ENCODE results near the gene CCZ1. TPM values are rescaled to one million over a fixed set of nuclear protein-coding genes. Genes with fewer than 3 reads are reported as not detected.
"Not testable (repeated sequence)": the region's sequence is repeated elsewhere in the genome, so short reads cannot be mapped to it uniquely, and the experiment has no call there.

The CCZ1 gene
- 79.5 TPM for total RNA-seq
- long read RNA-seq, transcript CCZ1-201 (15 exons, 1,802 nt): major isoform, 19 of 24 reads
- long read RNA-seq, partial matches to known transcripts: 1 of 24 reads
- long read RNA-seq, other reads (novel, unspliced or antisense): 2 of 24 reads

- peak; percentile 91 for DNase-seq (ENCODE audit: low spot score)
Measured at GRCh38 chr7:5898480-5899224, at the start of gene CCZ1. TSS of gene CCZ1 (plus strand) at chr7:5898733. CDS start at chr7:5898800, 67 bp downstream.

GRCh38 chr7:5850944-5851343 is 47.6 kb upstream of the CCZ1 start:
- DNase-seq (ENCODE audit: low spot score): no peak

DNA sequence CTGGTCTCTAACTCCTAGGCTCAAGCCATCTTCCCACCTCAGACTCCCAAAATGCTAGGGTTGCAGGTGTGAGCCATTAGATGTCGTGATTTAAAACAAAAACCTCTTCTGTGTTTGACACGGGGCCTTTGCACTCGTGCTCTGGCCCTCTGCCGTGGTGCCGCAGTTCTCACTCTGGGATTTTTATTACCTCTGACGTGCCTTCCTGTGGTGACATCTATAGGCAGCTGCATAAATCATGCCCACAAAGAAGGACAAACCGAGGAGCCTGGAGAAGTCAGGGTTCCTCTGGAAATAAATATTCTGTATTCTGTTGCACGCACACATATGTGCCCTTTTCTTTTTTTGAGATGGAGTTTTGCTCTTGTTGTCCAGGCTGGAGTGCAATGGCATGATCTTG is 43.8 kb upstream of the CCZ1 start:
- no peak for DNase-seq (ENCODE audit: low spot score)

DNA sequence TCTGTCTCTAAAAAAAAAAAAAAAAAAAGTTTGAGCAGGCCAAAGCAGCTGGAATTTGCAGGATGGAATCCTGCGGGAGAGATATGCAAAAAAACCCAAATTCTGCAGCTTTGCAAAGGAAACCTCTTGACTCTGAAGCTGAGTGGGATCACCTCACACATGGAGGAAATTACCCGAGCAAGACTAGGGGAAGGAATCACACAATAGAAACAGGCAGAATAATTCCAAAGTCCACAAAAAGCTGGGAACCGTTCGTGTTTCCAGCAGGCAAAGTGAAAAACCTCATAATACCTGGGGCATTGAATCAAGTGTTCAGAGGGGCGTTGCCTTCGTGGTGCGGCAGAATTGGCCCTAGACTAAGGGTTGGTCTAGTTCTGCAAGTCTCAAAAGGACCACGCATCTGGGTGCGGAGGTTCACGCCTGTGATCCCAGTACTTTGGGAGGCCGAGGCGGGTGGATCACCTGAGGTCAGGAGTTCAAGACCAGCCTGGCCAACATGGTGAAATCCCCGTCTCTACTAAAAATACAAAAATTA is 41.4 kb upstream of the CCZ1 start:
- not testable (repeated sequence) for DNase-seq (ENCODE audit: low spot score)

- DNase-seq (ENCODE audit: low spot score): not testable (repeated sequence)
Measured at GRCh38 chr7:5858494-5858893, 40.0 kb upstream of the CCZ1 start.

GRCh38 chr7:5861281-5861680 is 37.3 kb upstream of the CCZ1 start:
- DNase-seq (ENCODE audit: low spot score): not testable (repeated sequence)

- not testable (repeated sequence) for DNase-seq (ENCODE audit: low spot score)
Measured at GRCh38 chr7:5862753-5863366, 35.7 kb upstream of the CCZ1 start.

GRCh38 chr7:5865279-5865931 is 33.1 kb upstream of the CCZ1 start:
- not testable (repeated sequence) for DNase-seq (ENCODE audit: low spot score)

DNA sequence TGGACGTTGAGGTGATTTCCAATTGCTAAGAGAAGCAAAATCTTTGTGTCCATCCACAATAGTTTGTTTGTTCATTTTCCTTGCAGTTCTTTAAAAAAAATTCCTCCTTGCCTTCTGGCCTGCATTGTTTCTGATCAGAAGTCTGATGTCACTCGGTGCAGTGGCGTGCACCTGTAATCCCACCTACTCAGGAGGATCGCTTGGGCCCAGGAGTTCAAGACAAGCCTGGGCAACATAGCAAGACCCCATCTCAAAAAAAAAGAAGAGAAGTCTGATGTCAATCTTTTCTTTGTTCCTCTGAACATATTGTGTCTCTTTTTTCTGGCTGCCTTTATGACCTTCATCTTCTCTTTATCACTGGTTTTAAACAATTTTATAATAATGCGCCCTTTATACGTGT is 31.5 kb upstream of the CCZ1 start:
- DNase-seq (ENCODE audit: low spot score): no peak

- DNase-seq (ENCODE audit: low spot score): not testable (repeated sequence)
Measured at GRCh38 chr7:5868928-5869341, 29.6 kb upstream of the CCZ1 start.

GRCh38 chr7:5869691-5870090 is 28.8 kb upstream of the CCZ1 start:
- DNase-seq (ENCODE audit: low spot score): no peak

- DNase-seq (ENCODE audit: low spot score): no peak
Measured at GRCh38 chr7:5870311-5870710, 28.2 kb upstream of the CCZ1 start.

DNA sequence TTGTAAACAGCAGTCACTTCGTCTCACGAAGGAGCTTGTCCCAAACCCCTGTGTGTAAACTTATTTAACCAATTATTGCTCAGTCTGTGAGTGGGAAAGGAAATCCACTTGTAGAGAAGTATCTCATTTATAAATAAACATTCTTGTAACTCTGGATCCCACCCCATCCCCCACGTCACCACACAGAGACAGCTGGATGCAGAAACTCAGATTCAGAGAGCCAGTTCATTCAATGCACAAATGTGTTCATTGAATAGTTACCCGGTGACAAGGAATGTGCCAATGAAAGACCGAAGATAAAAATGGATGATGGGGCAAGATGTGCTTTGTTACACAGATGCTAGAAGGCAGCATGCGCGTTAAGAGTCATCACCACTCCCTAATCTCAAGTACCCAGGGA is 26.2 kb upstream of the CCZ1 start:
- no peak for DNase-seq (ENCODE audit: low spot score)

- not testable (repeated sequence) for DNase-seq (ENCODE audit: low spot score)
Measured at GRCh38 chr7:5879591-5879990, 18.9 kb upstream of the CCZ1 start.

DNA sequence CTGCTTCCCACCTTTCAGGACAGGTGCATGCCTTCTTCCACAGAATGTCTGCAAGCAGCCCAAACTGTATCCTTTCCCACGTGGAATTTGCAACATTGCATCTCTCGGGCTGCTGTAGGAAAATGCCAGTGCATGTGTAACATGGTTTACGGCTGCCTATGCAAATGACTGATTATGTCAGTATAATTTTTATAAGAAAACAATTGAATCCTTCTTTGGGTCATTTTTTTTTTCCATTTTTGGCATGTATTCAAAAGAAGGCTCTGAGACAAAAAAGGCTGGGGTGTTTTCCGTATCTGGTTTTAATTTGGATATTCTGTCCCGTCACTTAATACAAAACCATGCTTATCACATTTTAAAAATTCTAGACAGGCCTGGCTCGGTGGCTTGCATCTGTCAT is 18.4 kb upstream of the CCZ1 start:
- DNase-seq (ENCODE audit: low spot score): peak; percentile 8

DNA sequence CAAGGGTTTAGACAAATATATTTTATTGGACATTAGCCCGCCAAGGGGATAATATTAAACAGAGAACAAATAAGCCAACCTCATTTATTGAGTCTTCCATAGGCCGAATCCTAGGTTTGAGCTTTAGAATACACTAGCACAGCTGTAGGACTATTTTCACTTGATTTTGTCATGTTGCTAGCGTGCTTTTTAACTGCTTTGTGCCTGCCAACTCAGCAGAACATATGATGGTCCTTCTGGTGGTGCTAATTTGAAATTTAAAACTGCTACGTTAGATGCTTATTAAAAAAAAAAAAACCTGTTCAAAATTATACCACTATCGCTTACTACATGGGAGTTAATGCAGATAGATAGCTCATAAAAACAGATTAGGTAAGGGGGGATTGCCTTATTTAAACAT is 14.1 kb upstream of the CCZ1 start:
- not testable (repeated sequence) for DNase-seq (ENCODE audit: low spot score)

GRCh38 chr7:5888021-5888420 is 10.5 kb upstream of the CCZ1 start:
- not testable (repeated sequence) for DNase-seq (ENCODE audit: low spot score)

DNA sequence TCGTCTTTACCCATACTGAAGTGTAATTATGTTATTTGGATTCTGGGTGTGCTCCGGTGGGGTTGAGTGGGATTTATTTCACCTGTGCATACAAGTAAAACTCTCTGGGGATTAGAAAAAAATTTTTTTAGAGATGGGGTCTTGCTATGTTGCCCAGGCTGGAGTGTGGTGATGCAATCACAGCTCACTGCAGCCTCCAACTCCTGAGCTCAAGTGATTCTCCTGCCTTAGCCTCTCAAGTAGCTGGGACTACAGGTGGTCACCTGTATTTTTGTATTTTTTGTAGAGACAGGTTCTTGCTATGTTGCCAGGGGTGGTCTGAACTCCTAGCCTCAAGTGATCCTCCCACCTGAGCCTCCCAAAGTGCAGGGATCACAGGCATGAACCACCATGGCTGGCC is 8.3 kb upstream of the CCZ1 start:
- DNase-seq (ENCODE audit: low spot score): not testable (repeated sequence)

DNA sequence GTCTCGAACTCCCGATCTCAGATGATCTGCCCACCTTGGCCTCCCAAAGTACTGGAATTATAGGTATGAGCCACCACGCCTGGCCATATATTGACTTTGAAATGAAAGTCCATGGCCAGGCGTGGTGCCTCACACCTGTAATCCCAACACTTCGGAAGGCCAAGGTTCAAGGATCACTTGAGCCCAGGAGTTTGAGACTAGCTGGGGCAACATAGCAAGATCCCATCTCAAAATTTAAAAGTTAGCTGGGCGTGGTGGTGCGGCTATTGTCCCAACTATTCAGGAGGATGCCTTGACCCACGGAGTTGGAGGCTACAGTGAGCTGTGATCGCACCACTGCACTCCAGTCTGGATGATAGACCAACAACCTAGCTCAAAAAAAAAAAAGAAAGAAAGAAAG is 6.0 kb upstream of the CCZ1 start:
- DNase-seq (ENCODE audit: low spot score): no peak

- not testable (repeated sequence) for DNase-seq (ENCODE audit: low spot score)
Measured at GRCh38 chr7:5897369-5897919, 1.1 kb upstream of the CCZ1 start.

DNA sequence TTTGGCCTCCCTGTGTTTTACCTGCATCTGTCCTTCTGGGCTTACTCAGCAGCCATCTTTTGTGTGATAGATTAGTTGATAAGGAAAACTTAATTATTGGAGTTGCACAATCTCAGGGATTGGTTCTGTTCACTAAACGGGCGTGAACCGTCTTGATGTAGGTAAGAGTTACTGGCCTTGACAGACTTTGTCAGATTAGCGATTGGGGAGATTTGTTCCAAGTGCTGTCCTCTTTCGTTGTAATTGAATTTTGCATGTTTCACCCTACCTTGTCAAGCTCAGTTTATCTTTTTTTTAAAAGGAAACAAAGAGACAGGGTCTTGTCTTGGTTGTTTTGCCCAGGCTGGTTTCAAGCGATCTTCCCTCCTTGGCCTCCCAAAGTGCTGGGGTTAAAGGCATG is 4.5 kb downstream of the CCZ1 start:
- DNase-seq (ENCODE audit: low spot score): not testable (repeated sequence)
